CD4-positive, alpha-beta T cell treated with Interleukin-6 at 100 ng/mL for 8 hours (primary cell): ENCODE results near the gene RABGAP1L.

Source experiments
- DNase-seq: peaks from one replicate; pipeline ENCODE4 v3.0.0-alpha.2; 2020; ENCODE audit warnings: mixed read lengths, low spot score

Gene RABGAP1L

DNA sequence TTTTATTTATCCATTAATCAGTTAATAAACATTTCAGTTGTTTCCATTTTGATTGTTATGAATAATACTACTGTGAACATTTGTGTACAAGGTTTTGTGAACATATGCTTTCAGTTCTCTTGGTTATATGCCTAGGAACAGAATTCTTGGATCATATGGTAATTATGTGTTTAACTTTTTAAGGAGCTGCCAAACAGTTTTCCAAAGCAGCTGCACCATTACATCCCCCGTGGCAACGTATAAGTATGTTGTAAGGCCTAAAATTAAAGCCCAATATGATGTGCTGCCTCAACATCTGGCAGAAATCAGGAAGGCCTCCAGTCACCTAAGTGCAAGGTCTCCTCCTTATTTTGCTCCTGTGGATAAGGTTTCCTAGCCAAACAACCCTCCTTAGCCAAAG, 604.9 kb downstream of the RABGAP1L start:
- no peak for DNase-seq

DNA sequence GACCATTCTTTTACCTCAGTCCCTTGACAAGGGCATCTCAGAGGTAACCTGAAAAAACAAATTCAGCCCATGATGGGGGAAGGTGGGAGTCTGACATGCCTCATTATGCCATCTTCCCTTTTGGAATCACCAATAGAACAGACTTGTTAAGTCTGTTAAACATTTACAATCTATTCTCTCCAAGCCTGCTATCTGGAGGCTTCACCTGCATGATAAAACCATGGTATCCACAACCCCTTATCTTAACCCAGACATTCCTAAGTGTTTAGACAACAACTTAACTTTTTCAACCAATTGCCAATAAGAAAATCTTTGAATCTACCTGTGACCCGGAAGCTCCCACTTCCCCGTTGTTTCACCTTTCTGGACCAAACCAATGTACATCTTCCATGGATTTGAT, 607.4 kb downstream of the RABGAP1L start:
- no peak for DNase-seq

DNA sequence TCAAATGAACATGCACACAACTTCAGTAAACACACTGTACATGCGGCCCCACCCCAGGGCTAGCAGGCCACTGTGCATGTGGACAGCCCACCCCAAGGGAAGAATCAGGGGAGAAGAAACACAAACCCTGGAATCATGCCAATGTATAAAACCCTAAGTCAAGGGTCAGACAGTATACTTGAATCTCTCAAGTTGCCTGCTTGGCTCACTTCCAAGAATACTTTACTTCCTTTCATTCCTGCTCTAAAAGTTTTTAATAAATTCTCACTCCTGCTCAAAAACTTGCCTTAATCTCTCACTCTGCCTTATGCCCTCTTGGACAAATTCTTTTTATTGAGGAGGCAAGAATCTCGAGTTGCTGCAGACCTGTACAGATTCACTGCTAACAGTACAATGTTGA, 609.2 kb downstream of the RABGAP1L start:
- no peak for DNase-seq

DNA sequence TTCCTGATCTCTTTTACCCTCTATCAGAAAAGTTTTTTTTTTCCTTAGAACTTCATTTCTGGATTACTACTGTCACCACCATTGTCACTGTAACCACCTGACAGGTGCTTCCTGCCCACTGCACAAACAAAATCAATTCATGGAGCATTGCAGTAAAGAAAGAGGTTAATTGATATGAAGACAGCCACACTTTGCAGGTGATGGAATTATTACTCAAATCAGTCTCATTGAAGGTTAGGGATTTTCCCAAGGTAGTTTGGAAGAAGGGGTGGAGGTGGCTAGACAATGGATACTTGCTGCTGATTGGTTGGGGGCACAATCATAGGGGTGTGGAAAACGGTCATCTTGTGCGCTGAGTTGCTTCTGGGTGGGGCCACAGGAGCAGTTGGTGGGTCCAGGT, 609.6 kb downstream of the RABGAP1L start:
- no peak for DNase-seq

DNA sequence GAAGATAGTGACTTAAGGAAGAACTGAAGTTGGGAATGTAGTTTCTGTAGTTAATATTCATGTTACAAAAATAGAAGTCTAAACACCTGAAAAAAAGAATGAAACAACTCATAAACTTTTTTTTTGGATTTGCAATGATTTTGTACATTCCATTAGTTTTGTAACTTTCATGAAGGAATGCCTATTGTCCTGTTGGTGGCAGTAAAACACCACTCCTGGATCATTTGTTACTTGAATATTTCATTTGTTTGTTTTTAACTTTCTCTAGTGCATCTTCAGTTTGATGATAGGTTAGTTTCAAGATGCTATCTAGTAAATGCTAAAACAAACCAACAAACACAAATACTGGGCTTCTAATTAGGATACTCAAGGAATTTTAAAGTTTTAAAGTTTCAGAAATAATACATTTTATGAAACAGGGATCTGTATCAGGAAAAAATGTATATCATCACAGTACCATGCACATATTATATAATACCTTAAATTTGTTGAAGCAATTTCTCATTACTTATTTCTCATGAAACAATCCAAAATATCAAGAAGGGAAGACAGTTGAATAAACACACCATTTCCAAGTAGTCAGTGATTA, 610.7 kb downstream of the RABGAP1L start:
- DNase-seq, result peak; percentile 47

DNA sequence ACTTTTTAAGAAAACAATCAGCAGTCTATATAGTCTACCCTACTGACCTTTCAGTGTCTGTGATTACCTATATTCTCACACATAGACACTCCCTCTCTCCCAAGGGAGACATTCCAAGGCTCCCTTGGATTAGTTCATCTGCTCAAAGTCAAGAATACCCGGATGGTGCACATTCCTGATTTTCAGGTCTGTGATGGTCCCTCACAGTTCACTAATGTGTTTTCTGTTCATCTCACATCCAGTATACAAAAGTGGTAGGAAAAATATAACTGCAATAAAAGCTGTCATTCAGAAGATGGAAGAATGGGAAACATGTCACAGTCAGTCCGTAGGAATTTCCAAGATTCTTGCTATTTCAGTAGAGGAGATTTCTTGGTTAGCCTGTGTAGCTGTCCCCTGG, 616.3 kb downstream of the RABGAP1L start:
- no peak for DNase-seq

DNA sequence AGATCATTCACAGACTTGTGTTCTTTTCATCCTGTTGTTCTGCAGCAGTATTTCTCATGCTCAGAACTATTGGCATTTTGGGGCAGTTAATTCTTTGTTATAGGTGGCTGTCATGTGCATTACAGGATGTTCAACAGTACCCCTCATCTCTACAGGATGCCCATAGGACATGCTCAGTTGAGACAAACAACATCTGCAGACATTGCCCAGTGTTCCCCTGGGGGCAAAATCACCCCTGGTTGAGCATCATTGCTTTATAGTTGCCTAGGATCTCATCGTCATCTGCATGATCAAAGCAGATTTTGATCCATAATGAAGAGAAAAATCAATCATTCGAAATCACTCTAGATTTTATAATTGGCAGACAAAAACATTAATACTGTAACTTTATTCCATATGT, 617.9 kb downstream of the RABGAP1L start:
- no peak for DNase-seq

DNA sequence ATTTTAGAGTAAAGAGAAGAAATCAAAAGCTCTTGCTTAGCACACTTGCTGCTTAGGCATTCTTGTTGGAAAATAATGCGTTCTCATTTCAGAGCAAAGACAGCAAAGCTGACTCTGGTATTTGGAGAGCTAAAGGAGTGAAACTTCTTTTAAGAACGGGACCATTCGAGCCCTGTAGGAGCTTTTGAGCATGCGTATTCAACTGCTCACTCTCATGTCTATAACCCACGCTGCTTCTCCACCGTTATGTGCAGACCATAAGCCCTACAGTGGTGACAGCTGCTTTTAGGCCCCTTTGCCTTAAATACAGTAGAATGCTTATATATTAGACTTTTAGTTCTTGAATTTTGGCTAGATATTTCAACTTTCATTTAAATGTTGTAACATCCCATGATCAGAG, 626.2 kb downstream of the RABGAP1L start:
- DNase-seq, result no peak

DNA sequence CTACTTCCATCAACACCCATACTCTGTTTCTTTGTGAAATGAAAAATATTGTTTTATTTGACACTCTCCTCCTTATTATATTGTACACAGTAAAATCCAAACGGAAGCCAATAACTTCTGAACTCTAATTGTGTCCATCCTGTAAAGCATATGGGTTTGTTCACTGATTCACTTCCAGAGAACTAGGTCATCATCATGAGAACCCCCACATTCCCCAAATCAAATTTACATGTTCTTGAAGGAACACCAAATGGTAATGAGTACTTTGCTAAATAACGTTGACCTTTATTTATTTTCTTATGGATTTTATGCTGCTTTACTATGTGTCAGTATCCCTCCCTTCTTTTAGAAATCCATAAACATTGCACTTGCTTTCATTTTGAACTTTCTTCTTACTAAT, 627.0 kb downstream of the RABGAP1L start:
- DNase-seq, result no peak

DNA sequence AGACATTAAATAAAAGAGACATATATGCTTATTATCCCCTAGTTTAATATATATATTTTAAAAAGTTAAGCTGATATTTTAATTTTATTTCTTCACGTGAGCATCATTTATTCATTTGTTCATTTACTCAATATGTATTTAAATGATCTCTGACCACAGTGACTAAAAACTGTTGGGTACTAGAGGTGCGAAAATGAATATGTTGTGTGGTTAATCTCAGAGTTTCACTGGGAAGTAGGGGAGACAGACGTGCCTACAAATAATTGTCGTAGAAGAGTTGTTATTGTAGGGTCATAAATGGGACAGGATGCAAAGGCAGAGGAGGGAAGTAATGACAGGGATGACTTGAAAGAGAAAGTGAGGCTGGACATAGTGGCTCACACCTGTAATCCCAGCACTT, 627.4 kb downstream of the RABGAP1L start:
- DNase-seq, result no peak

DNA sequence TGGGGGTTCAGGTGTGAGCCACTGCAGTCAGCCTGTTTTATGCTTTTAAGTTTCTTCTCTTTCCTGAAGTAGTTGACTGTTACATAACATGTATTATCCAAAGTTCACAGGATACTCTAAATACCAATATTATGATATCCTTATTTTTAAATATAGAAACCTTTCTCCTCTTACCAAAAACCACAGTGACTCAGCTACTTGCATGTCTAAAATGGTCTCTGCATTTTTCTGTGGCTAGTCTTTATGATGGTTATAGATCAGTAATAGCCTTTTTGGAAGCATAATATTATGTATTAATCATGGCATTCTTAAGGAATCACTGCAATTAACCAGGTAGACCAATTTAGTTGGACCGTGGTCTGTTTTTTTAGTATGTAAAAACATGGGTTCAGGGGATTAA, 629.7 kb downstream of the RABGAP1L start:
- DNase-seq, result no peak

DNA sequence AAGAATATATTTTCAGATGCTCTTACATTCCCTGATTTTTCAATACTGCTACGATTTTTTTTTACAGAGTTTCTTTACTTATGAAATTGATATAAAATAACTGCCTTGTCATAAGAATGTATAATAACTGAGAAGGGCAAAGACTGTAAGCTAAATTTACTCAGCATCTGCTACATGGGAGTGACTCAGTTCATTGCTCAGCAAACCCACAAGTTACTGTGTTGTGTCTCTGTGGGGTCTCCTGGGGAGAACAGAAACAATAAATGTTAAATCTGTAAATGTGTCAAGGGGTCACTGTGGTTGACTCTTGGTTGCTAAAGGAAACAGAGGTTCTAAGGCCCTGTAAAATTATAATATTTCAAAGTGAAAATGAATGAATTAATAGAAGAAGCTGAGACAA, 630.1 kb downstream of the RABGAP1L start:
- no peak for DNase-seq

DNA sequence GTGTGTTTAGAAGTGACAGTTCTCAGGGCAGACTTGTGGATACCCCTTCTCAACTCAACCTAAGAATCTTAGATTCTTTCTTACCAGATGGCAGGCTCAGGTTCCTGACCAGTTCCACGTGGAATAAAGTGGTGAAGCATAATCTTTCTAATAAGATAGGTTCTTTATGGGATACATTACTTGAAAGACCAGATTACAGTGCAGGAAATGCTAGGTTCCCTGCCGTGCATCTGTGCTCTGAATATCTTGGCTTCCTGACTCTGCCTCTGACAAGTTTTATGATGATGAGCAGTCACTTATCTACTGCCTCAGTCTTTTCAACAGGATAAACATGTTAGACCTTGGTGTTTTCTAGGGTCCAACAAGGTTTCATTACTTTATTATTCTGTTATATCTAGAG, 632.5 kb downstream of the RABGAP1L start:
- no peak for DNase-seq

DNA sequence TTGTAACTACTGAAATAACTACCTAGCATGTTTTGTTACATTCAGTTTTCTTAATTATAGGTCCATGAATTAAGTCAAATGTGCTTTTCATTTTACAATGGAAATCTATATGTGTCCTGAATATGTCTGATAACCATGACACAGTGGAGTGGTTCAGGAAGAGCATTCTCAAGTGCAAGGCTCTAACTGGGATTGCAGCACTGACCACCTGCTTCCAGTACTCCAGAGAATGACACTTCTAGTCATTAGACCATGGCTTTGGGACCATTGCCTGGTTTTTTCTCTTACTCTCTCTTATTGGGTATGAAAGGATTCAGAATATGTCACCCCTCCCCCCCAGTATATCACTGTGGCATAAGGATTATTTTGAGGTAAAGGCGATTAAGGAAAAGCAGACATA, 635.5 kb downstream of the RABGAP1L start:
- no peak for DNase-seq

DNA sequence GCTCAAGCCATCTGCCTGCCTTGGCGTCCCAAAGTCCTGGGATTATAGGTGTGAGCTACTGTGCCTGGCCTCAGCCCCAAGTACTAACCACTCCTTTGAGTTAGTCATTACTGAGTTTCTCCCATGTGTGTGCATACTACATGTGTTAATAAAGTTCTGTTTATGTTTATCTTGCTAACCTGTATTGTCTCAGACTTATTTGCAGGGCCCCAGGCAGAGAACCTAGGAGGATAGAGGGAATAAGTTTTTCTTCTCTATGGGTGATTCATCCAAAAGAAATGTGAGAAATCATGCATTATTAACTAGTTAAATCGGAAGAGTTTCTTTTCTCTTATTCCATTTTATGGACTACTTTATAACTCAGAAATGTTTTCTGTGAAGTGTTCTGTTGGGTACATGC, 636.5 kb downstream of the RABGAP1L start:
- no peak for DNase-seq

DNA sequence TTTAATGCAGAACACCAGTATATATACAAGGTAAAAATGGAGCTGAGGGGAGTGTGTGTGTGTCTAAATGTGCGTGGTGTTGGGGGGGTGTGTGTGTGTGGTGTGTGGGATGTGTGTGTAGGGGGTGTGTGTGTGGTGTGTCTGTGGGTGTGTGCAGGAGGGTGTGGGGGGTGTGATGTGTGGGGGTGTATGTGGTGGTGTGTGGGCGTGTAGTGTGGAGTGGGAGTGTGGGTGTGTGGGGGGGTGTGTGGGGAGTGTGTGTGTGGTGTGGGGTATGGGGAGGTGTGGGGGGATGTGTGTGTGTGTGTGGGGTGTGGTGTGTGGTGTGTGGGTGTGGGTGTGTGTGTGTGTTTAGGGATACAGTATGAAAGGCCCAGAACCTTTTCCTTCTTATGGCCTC, 638.1 kb downstream of the RABGAP1L start:
- no peak for DNase-seq

DNA sequence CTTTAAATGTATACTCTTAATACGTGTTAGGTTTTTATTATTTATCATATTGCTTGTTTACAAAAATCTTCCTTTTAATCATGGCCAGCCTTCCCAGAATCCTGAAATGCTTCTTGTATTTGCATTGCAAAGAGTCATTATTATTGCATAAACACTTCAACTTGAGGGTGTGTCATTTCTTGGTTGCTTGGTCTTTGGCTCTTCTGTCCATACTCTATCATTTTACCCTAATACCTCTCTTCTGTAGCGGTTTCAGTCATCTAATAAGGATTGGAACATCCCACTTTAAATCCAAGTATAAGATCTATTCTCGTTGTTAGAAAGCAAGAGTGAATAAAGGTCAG, 639.8 kb downstream of the RABGAP1L start:
- DNase-seq, result no peak

DNA sequence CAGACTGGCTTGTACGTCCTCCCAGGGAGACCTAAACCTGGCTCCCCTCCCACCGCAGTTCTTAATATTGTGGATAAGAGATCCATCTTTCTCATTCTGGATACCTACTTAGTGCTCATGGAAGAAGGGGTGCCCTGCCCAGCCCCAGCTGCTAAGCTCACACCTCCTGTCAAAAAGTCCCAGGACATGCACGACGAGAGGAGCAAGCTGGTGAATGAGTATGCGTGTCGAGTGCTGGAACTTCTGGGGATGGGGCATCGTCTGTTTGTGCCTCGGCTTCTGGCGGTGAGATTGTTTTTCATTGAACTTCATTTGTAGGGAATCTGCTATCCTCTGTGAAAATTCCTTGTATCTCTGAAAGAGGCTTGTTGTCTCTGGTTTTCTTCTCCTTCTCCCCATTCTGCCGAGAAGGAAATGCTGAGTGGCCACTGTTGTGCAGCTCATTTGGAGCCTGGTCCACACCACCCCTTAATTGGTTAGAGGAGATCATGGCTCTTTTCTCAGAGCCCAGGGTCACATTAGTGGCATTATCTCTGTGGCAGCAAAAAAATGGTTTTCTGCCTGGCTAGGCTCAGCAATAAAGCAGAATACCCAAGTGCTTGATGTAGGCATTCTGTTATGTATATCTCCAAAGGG, 641.0 kb downstream of the RABGAP1L start:
- DNase-seq, result no peak

DNA sequence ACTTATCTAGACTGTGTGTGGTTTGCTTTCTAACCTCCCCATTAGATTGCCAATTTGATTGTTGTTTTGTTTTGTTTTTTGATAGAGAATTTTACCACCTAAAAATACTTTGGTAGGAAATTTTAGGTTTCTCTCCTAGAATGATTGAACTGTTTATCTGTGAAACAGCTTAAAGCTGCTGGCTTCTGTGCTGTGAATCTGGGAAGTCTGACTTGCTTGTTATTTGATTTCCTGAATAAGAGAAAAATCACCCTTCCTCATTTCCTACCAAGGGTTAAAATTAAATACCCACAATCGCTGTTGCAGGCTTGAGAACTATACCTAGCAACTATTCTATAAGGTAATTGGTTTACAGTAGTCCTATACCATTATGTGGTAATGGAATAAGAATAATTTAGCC, 641.6 kb downstream of the RABGAP1L start:
- no peak for DNase-seq

DNA sequence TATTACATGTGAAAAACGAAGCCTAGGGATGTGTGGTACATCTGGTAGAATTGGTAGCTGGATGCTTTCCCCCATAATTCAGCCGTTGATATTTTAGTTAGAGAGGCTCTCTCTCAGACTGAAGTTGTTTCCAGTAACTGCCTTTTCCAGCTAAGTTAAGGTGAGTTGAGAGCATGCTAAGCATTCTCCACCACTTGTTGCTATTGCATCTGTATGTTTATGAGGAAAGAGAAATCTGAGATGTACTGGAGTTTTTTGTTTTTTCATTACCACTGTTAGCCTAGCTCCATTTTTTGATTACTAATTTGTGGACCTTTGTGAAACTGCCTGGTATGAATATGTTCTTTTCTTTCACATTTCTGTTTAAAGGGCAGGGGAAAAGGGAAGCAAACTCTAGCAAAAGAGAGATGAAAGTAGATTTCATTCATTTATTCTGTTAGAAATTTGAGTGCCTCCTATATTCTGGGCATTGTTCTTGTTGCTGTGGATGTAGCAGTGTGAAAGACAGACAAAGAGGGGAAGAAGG, 650.5 kb downstream of the RABGAP1L start:
- DNase-seq, result no peak

DNA sequence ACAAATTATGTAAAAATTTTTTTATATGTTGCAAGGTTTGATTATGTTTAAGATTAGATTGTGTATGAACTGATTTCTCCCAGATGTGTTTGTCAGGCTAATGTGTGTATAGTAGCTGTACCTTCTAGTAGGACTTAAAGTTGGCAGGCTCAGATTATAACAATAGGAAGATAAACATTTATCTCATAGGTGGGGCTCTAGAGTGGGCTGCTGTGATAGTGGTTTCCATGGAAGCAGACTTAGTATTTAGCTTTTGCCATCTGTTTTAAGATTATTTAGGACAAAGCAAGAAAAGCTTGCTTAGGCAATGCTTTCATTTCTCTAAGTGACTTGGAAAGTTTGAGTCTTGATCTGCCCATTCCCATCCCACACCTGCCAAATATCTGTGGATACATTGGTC, 652.7 kb downstream of the RABGAP1L start:
- DNase-seq, result no peak

DNA sequence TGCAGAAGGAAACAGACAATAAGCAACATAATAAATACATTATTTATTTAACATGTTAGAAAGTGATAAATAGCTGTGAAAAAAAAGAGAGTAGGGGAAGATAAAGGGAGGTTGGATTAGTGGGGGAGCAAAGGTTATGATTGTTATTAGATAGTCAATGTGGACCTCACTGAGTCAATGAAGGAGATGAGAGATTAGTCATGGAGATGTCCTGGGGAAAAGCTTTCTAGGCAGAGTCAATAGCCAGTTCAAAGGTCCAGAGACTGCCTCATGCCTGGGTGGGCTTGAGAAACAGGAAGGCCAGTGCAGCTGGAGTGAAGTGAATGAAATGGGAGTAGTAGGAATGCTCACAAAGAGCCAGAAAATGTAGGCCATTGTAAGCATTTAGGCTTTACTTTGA, 653.3 kb downstream of the RABGAP1L start:
- no peak for DNase-seq

DNA sequence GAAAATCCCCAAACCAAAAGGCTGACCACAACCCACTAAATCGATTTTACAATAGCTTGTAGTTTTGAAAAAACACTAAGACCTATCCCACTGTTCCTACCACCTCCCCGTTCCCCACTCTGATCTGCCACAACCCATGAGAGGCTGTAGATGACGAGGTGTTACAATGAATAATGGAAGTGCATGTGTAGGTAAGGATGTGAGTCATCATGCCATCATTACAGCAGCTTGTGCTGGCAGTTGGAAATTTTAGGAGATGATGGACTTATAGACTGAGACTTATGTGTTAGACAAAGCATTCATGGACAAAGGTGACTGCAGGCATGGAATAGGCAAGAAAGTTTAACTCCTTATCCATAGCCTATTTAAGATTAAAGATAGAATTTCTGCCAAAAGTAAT, 655.7 kb downstream of the RABGAP1L start:
- no peak for DNase-seq

DNA sequence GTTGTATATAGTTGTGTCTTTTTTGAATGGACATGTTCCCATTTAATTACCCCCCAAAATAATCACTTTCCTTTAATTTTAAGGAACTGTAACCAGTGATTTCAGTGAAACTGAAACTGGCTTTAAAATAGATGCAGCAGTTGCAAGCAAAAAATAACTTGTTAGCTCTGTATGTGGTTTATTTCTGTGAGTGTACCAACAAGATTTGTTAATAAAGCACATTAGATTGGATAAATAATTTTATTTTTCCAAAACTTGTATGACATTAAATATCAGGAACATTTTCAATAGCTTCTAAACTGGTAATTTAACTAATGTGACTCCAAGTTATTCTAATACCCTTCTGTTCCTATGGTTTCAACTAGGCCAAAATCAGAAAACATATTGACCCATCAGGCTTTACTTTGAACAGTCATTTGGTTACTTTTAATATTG, 656.2 kb downstream of the RABGAP1L start:
- no peak for DNase-seq
